ENCODE results near the gene CACNA1A.
"Not testable (repeated sequence)": the region's sequence is repeated elsewhere in the genome, so short reads cannot be mapped to it uniquely, and the experiment has no call there.

CACNA1A gene

GRCh38 chr19:13206587-13206986, 299.7 kb downstream of the CACNA1A start:
- no peak for DNase-seq (ENCODE audit: low read depth, low spot score)

- DNase-seq (ENCODE audit: low read depth, low spot score): not testable (repeated sequence)
Observed at GRCh38 chr19:13202112-13202511, 304.2 kb downstream of the CACNA1A start.

GRCh38 chr19:13198634-13199033, 307.6 kb downstream of the CACNA1A start:
- no peak for DNase-seq (ENCODE audit: low read depth, low spot score)

GRCh38 chr19:13195678-13196077, 310.6 kb downstream of the CACNA1A start:
- no peak for DNase-seq (ENCODE audit: low read depth, low spot score)

GRCh38 chr19:13190781-13191540, 315.3 kb downstream of the CACNA1A start:
- DNase-seq (ENCODE audit: low read depth, low spot score): no peak

GRCh38 chr19:13189600-13189999, 316.7 kb downstream of the CACNA1A start:
- DNase-seq (ENCODE audit: low read depth, low spot score): no peak

GRCh38 chr19:13187419-13187818, 318.9 kb downstream of the CACNA1A start:
- DNase-seq (ENCODE audit: low read depth, low spot score): no peak

- DNase-seq (ENCODE audit: low read depth, low spot score): not testable (repeated sequence)
Observed at GRCh38 chr19:13186688-13187087, 319.6 kb downstream of the CACNA1A start.

GRCh38 chr19:13185763-13186657, 320.3 kb downstream of the CACNA1A start:
- DNase-seq (ENCODE audit: low read depth, low spot score): not testable (repeated sequence)

GRCh38 chr19:13184926-13185325, 321.4 kb downstream of the CACNA1A start:
- DNase-seq (ENCODE audit: low read depth, low spot score): not testable (repeated sequence)

- DNase-seq (ENCODE audit: low read depth, low spot score): no peak
Observed at GRCh38 chr19:13181747-13182388, 324.4 kb downstream of the CACNA1A start.

- DNase-seq (ENCODE audit: low read depth, low spot score): not testable (repeated sequence)
Observed at GRCh38 chr19:13178291-13178690, 328.0 kb downstream of the CACNA1A start.

GRCh38 chr19:13177584-13177983, 328.7 kb downstream of the CACNA1A start:
- not testable (repeated sequence) for DNase-seq (ENCODE audit: low read depth, low spot score)

GRCh38 chr19:13176345-13176744, 329.9 kb downstream of the CACNA1A start:
- no peak for DNase-seq (ENCODE audit: low read depth, low spot score)

- no peak for DNase-seq (ENCODE audit: low read depth, low spot score)
Observed at GRCh38 chr19:13173139-13173737, 333.0 kb downstream of the CACNA1A start.

GRCh38 chr19:13172346-13173138, 333.7 kb downstream of the CACNA1A start:
- no peak for DNase-seq (ENCODE audit: low read depth, low spot score)

- no peak for DNase-seq (ENCODE audit: low read depth, low spot score)
Observed at GRCh38 chr19:13171146-13171545, 335.1 kb downstream of the CACNA1A start.

GRCh38 chr19:13169769-13170168, 336.5 kb downstream of the CACNA1A start:
- no peak for DNase-seq (ENCODE audit: low read depth, low spot score)

GRCh38 chr19:13166151-13166550, 340.1 kb downstream of the CACNA1A start:
- not testable (repeated sequence) for DNase-seq (ENCODE audit: low read depth, low spot score)

GRCh38 chr19:13165162-13165997, 340.9 kb downstream of the CACNA1A start:
- no peak for DNase-seq (ENCODE audit: low read depth, low spot score)

All from smooth muscle cell of the brain vasculature (primary cell).